RWPE1 (cell line): ENCODE data around the gene PSMD1.

ENCODE experiments used
- CTCF ChIA-PET: fragments of 350-600 bp; sonication (Branson Sonifier 250); formaldehyde crosslinking; extraction: SDS; loops from one replicate; lab custom pipeline; 2021; lab: Yijun Ruan, JAX
- POLR2A ChIA-PET: fragments of 400-600 bp; formaldehyde crosslinking; extraction: SDS; loops from one replicate; lab custom pipeline; 2020; ENCODE audit warnings: antibody characterized with exemption; ENCODE audit not compliant: low non-redundant PET; lab: Yijun Ruan, JAX
- DNase-seq: peaks from one replicate; pipeline ENCODE4 v3.0.0; 2012; ENCODE audit warnings: low spot score
- H3K27ac ChIP-seq: fragments of 450-650 bp; 2 replicates; pipeline ENCODE4 v1.5.1; 2017
- CTCF ChIP-seq: fragments of 450-650 bp; conservative IDR thresholded peaks from 2 replicates; pipeline ENCODE4 v1.5.1; 2017; ENCODE audit warnings: low read depth, mild to moderate bottlenecking

Gene PSMD1

GRCh38 chr2:231185050-231185725, 128.5 kb downstream of the PSMD1 start:
- CTCF ChIA-PET = interaction anchor here (0.6 kb wide), 2 partner anchors 210 to 540 kb away, joined by 3 read pairs; no protein-coding TSS in a partner anchor
- no peak for DNase-seq
- TF ChIP-seq CTCF = no peak
- H3K27ac ChIP-seq = no peak overlapping the region
- POLR2A ChIA-PET = no interaction called here

GRCh38 chr2:231185886-231186285, 129.2 kb downstream of the PSMD1 start:
- no peak for TF ChIP-seq CTCF
- no peak for DNase-seq
- ChIA-PET CTCF (interaction anchor here (0.6 kb wide), 4 partner anchors 210 to 616 kb away, joined by 3 to 6 read pairs (median 4); no protein-coding TSS in a partner anchor), POLR2A (interaction anchor here (0.6 kb wide), 1 partner anchor 10 kb away, joined by 7 read pairs; no protein-coding TSS in a partner anchor)
- H3K27ac ChIP-seq = no peak overlapping the region

GRCh38 chr2:231186325-231186724, 129.7 kb downstream of the PSMD1 start:
- no peak for TF ChIP-seq CTCF
- CTCF ChIA-PET = interaction anchor here (0.6 kb wide), 2 partner anchors 248 to 615 kb away, joined by 6 read pairs; no protein-coding TSS in a partner anchor
- POLR2A ChIA-PET = interaction anchor here (0.6 kb wide), 1 partner anchor 9 kb away, joined by 7 read pairs; no protein-coding TSS in a partner anchor
- no peak overlapping the region for H3K27ac ChIP-seq
- DNase-seq = no peak

GRCh38 chr2:231187736-231188505, 131.3 kb downstream of the PSMD1 start:
- ChIA-PET CTCF (interaction anchor here (0.5 to 0.6 kb wide), 2 partner anchors 16 to 56 kb away, joined by 3 to 9 read pairs; no protein-coding TSS in a partner anchor), POLR2A (no interaction called here)
- TF ChIP-seq CTCF = no peak
- no peak overlapping the region for H3K27ac ChIP-seq
- DNase-seq = no peak

GRCh38 chr2:231188506-231189170, 132.0 kb downstream of the PSMD1 start:
- ChIA-PET POLR2A (no interaction called here), CTCF (interaction anchor here (0.5 to 0.6 kb wide), 2 partner anchors 17 to 56 kb away, joined by 3 to 9 read pairs; no protein-coding TSS in a partner anchor)
- H3K27ac ChIP-seq = no peak overlapping the region
- no peak for TF ChIP-seq CTCF
- no peak for DNase-seq

GRCh38 chr2:231189171-231189530, 132.5 kb downstream of the PSMD1 start:
- CTCF ChIA-PET = no interaction called here

More at GRCh38 chr2:231189171-231189530, 132.5 kb downstream of the PSMD1 start:
- H3K27ac ChIP-seq = no peak overlapping the region
- DNase-seq = no peak
- POLR2A ChIA-PET = no interaction called here
- no peak for TF ChIP-seq CTCF
